ENCODE data around the gene TULP4.
A peak's percentile ranks its signal among the peaks of the same experiment; 100 is the strongest.
"Not testable (repeated sequence)": the region's sequence is repeated elsewhere in the genome, so short reads cannot be mapped to it uniquely, and the experiment has no call there.

TULP4 gene

GRCh38 chr6:158517581-158517980 is 205.3 kb downstream of the TULP4 start:
- H3K4me3 ChIP-seq (ENCODE audit: low read depth, low read length) = no peak overlapping the region
- no peak for DNase-seq (ENCODE audit: low read depth)
- in situ Hi-C loops (cut with HindIII; ENCODE audit: low sequenced_read_pairs) = no loop called here
- TF ChIP-seq, protein P1, sequence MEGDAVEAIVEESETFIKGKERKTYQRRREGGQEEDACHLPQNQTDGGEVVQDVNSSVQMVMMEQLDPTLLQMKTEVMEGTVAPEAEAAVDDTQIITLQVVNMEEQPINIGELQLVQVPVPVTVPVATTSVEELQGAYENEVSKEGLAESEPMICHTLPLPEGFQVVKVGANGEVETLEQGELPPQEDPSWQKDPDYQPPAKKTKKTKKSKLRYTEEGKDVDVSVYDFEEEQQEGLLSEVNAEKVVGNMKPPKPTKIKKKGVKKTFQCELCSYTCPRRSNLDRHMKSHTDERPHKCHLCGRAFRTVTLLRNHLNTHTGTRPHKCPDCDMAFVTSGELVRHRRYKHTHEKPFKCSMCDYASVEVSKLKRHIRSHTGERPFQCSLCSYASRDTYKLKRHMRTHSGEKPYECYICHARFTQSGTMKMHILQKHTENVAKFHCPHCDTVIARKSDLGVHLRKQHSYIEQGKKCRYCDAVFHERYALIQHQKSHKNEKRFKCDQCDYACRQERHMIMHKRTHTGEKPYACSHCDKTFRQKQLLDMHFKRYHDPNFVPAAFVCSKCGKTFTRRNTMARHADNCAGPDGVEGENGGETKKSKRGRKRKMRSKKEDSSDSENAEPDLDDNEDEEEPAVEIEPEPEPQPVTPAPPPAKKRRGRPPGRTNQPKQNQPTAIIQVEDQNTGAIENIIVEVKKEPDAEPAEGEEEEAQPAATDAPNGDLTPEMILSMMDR (IDR thresholded peaks at IDR 0.05; ENCODE audit: low read depth, low read length, missing control alignments) = no peak

- in situ Hi-C loops (cut with HindIII; ENCODE audit: low sequenced_read_pairs) = no loop called here
- peak; percentile 68 for DNase-seq (ENCODE audit: low read depth)
- H3K4me3 ChIP-seq (ENCODE audit: low read depth, low read length) = peak overlapping the region; percentile 25
- TF ChIP-seq, protein P1 (IDR thresholded peaks at IDR 0.05; ENCODE audit: low read depth, low read length, missing control alignments) = peak; percentile 71
These were observed 206.2 kb downstream of the TULP4 start for GRCh38 chr6:158518191-158519127.

DNA sequence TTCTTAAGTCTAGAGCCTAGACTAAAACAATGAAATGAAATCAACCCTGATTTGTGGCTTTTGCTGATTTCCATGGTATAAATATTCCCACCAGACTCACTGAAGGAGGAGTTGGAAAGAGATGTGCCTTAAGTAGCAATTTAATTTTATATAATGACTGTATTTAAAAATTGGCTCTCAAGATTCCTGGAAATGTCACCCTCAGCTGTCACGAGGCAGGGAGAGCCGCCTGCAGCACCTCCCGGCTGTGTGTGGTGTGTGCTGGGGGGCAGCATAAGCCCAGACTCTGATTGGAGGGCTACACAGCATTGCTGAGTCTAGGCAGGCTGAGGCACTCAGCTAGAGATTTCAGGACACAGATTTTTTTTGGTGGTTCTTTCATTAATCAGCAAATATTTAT is 207.0 kb downstream of the TULP4 start:
- TF ChIP-seq, protein P1 (IDR thresholded peaks at IDR 0.05; ENCODE audit: low read depth, low read length, missing control alignments) = no peak
- in situ Hi-C loops (cut with HindIII; ENCODE audit: low sequenced_read_pairs) = no loop called here
- no peak overlapping the region for H3K4me3 ChIP-seq (ENCODE audit: low read depth, low read length)
- DNase-seq (ENCODE audit: low read depth) = no peak

DNA sequence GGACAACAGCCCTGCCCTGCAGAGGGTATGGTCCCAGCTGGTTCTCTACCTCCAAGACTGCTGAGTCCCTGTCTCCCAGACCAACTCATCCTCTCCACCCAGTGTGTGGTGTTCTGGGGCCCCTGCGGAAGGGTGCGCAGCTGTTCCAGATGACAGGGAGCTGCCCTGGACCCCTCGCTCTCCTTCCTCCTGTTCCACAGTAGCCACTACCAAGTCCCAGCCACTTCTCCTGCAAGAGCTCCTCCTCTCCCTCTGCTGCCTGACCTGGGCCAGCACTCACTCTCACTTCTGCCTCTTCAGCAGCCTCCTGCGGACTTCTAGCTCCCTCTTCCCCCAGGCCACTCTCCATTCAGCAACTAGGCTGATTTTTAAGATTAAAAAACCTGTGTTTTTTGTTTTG is 207.5 kb downstream of the TULP4 start:
- TF ChIP-seq, protein P1 (IDR thresholded peaks at IDR 0.05; ENCODE audit: low read depth, low read length, missing control alignments) = no peak
- no peak for DNase-seq (ENCODE audit: low read depth)
- H3K4me3 ChIP-seq (ENCODE audit: low read depth, low read length) = no peak overlapping the region
- in situ Hi-C loops (cut with HindIII; ENCODE audit: low sequenced_read_pairs) = no loop called here

GRCh38 chr6:158520975-158521374 is 208.7 kb downstream of the TULP4 start:
- H3K4me3 ChIP-seq (ENCODE audit: low read depth, low read length); in situ Hi-C loops (cut with HindIII; ENCODE audit: low sequenced_read_pairs); DNase-seq (ENCODE audit: low read depth): not testable (repeated sequence)

DNA sequence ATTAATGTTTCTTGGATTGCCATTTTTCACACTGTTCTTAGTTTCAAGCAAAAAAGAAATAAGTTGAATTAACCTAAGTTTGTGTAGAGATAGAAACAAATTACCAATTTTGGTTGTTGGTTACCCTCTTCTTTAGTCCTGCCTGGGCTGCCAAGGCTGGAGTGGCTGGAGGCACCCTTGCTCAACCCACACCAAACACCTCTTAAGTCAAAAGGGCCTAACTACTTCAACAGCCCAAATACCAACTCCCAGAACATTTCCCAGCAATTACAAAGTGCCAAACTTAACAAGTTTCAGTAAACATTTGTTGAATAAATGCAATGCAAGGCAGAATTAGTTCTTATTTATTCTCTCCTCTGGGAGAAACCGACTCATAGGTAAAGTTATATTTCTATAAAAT is 209.5 kb downstream of the TULP4 start:
- TF ChIP-seq, protein P1 (IDR thresholded peaks at IDR 0.05; ENCODE audit: low read depth, low read length, missing control alignments) = no peak
- in situ Hi-C loops (cut with HindIII; ENCODE audit: low sequenced_read_pairs) = no loop called here
- DNase-seq (ENCODE audit: low read depth) = no peak
- no peak overlapping the region for H3K4me3 ChIP-seq (ENCODE audit: low read depth, low read length)

DNA sequence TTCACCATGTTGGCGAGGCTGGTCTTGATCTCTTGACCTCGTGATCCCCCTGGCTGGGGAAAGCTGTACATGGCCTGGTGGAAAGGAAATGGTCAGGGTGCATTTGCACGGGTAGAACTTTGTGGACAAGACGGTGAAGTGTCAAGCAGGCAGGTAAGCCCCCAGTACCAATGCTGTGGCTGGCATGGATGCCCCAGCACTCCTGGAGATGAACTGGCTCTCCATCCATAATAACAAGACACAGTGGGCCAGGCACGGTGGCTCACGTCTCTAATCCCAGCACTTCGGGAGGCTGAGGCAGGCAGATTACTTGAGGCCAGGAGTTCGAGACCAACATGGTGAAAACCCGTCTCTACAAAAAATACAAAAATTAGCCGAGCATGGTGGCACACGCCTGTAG is 210.4 kb downstream of the TULP4 start:
- H3K4me3 ChIP-seq (ENCODE audit: low read depth, low read length) = no peak overlapping the region
- TF ChIP-seq, protein P1 (IDR thresholded peaks at IDR 0.05; ENCODE audit: low read depth, low read length, missing control alignments) = no peak
- no peak for DNase-seq (ENCODE audit: low read depth)
- in situ Hi-C loops (cut with HindIII; ENCODE audit: low sequenced_read_pairs) = no loop called here

Data from astrocyte of the cerebellum (primary cell).